HEK293 (cell line): ENCODE results near the gene ZSCAN32.

Experiments
- CTCF ChIA-PET: fragments of 350-600 bp; formaldehyde crosslinking; extraction: SDS; loops from one replicate; lab custom pipeline; 2021; ENCODE audit warnings: antibody characterized with exemption; lab: Yijun Ruan, JAX
- POLR2A ChIA-PET: fragments of 300-600 bp; formaldehyde crosslinking; extraction: SDS; loops from one replicate; lab custom pipeline; 2020; ENCODE audit warnings: antibody characterized with exemption, inconsistent platforms; lab: Yijun Ruan, JAX
- H3K27ac ChIP-seq: fragments of 200-500 bp; sonication (Bioruptor generic); 2 replicates; pipeline ENCODE4 v1.5.1; 2014; ENCODE audit warnings: low read depth, low read length, control low read depth, inconsistent platforms; ENCODE audit errors: extremely low read depth
- H3K36me3 ChIP-seq, 2 experiments: fragments of 200-500 bp in 1 of 2; sonication (Bioruptor generic) in 1 of 2; 1 replicate in 1 of 2; 2 replicates in 1 of 2; pipeline ENCODE4 v1.5.1; 2014 to 2017; ENCODE audit warnings: inconsistent platforms in 2 of 2, low read length in 2 of 2; ENCODE audit not compliant: control insufficient read depth in 2 of 2, insufficient read depth in 1 of 2
- H3K4me1 ChIP-seq: fragments of 200-500 bp; sonication (Bioruptor generic); 2 replicates; pipeline ENCODE4 v1.5.1; 2014; ENCODE audit warnings: mild to moderate bottlenecking, low read length, inconsistent platforms; ENCODE audit not compliant: control insufficient read depth, insufficient read depth
- H3K4me3 ChIP-seq: 2 replicates; pipeline ENCODE4 v1.5.1; 2011; ENCODE audit warnings: low read depth, mild to moderate bottlenecking, control low read depth, low read length, moderate library complexity
- H3K9me3 ChIP-seq: fragments of 200-500 bp; sonication (Bioruptor generic); 2 replicates; pipeline ENCODE4 v1.5.1; 2014; ENCODE audit warnings: low read depth, low read length, inconsistent platforms; ENCODE audit not compliant: control insufficient read depth, insufficient read depth
- KLF16 ChIP-seq: fragments of 450-650 bp; formaldehyde crosslinking; IDR thresholded peaks from 2 replicates; pipeline ENCODE4 v1.5.1; 2017; ENCODE audit warnings: missing biosample characterization, missing genetic modification characterization
- MYNN ChIP-seq: fragments of 450-650 bp; formaldehyde crosslinking; IDR thresholded peaks from 2 replicates; pipeline ENCODE4 v1.5.1; 2016; ENCODE audit warnings: missing biosample characterization, missing genetic modification characterization, borderline replicate concordance
- REPIN1 ChIP-seq: fragments of 450-650 bp; formaldehyde crosslinking; IDR thresholded peaks from 2 replicates; pipeline ENCODE4 v1.5.1; 2017; ENCODE audit warnings: missing biosample characterization, missing genetic modification characterization, low read depth
- SETDB1 ChIP-seq: IDR thresholded peaks from one replicate; pipeline ENCODE4 v1.6.1; 2017; ENCODE audit warnings: mild to moderate bottlenecking, low read length, moderate library complexity, mixed read lengths; ENCODE audit not compliant: insufficient read length
- TRIM28 ChIP-seq: IDR thresholded peaks from 2 replicates; pipeline ENCODE4 v1.6.1; 2011; ENCODE audit warnings: low read length, control low read depth, borderline replicate concordance
- WT1 ChIP-seq: fragments of 450-650 bp; formaldehyde crosslinking; IDR thresholded peaks from 2 replicates; pipeline ENCODE4 v1.5.1; 2016; ENCODE audit warnings: missing biosample characterization, missing genetic modification characterization
- ZEB2 ChIP-seq: fragments of 450-650 bp; formaldehyde crosslinking; IDR thresholded peaks from 2 replicates; pipeline ENCODE4 v1.5.1; 2016; ENCODE audit warnings: missing biosample characterization, missing genetic modification characterization
- ZFP41 ChIP-seq: fragments of 450-650 bp; formaldehyde crosslinking; IDR thresholded peaks from 2 replicates; pipeline ENCODE4 v1.5.1; 2016; ENCODE audit warnings: missing biosample characterization, missing genetic modification characterization, borderline replicate concordance
- ZNF133 ChIP-seq: fragments of 450-650 bp; formaldehyde crosslinking; IDR thresholded peaks from 2 replicates; pipeline ENCODE4 v1.5.1; 2016; ENCODE audit warnings: missing biosample characterization, missing genetic modification characterization
- ZNF19 ChIP-seq: fragments of 450-650 bp; formaldehyde crosslinking; IDR thresholded peaks from 2 replicates; pipeline ENCODE4; 2016; ENCODE audit warnings: missing biosample characterization, missing genetic modification characterization, low read depth
- ZNF239 ChIP-seq: fragments of 450-650 bp; formaldehyde crosslinking; IDR thresholded peaks from 2 replicates; pipeline ENCODE4 v1.5.1; 2016; ENCODE audit warnings: missing biosample characterization, missing genetic modification characterization
- ZNF248 ChIP-seq: fragments of 450-650 bp; formaldehyde crosslinking; IDR thresholded peaks from 2 replicates; pipeline ENCODE4 v1.5.1; 2017; ENCODE audit warnings: missing biosample characterization, missing genetic modification characterization
- ZNF280C ChIP-seq: fragments of 450-650 bp; formaldehyde crosslinking; IDR thresholded peaks from 2 replicates; pipeline ENCODE4 v1.5.1; 2016; ENCODE audit warnings: missing biosample characterization, missing genetic modification characterization
- ZNF280D ChIP-seq: fragments of 450-650 bp; formaldehyde crosslinking; IDR thresholded peaks from 2 replicates; pipeline ENCODE4 v1.5.1; 2016; ENCODE audit warnings: missing biosample characterization, missing genetic modification characterization
- ZNF324 ChIP-seq: fragments of 450-650 bp; formaldehyde crosslinking; IDR thresholded peaks from 2 replicates; pipeline ENCODE4 v1.5.1; 2016; ENCODE audit warnings: missing biosample characterization, missing genetic modification characterization
- ZNF398 ChIP-seq: fragments of 450-650 bp; formaldehyde crosslinking; IDR thresholded peaks from 2 replicates; pipeline ENCODE4 v1.5.1; 2017; ENCODE audit warnings: missing biosample characterization, missing genetic modification characterization
- ZNF416 ChIP-seq: fragments of 450-650 bp; formaldehyde crosslinking; IDR thresholded peaks from 2 replicates; pipeline ENCODE4 v1.5.1; 2016; ENCODE audit warnings: missing biosample characterization, missing genetic modification characterization
- ZNF621 ChIP-seq: fragments of 450-650 bp; formaldehyde crosslinking; IDR thresholded peaks from 2 replicates; pipeline ENCODE4 v1.5.1; 2017; ENCODE audit warnings: missing biosample characterization, missing genetic modification characterization
- ZNF626 ChIP-seq: fragments of 450-650 bp; sonication (Bioruptor Pico); formaldehyde crosslinking; IDR thresholded peaks from 2 replicates; pipeline ENCODE4 v1.5.1; 2018; ENCODE audit warnings: missing biosample characterization, missing genetic modification characterization, inconsistent platforms
- ZNF664 ChIP-seq: fragments of 450-650 bp; formaldehyde crosslinking; IDR thresholded peaks from 2 replicates; pipeline ENCODE4 v1.5.1; 2016; ENCODE audit warnings: missing biosample characterization, missing genetic modification characterization
- TF ChIP-seq, protein P1 (sequence below): fragments of 450-650 bp; formaldehyde crosslinking; optimal IDR thresholded peaks from 2 replicates; pipeline ENCODE3; 2016; ENCODE audit warnings: missing biosample characterization, mild to moderate bottlenecking, missing genetic modification characterization

The ZSCAN32 gene

DNA sequence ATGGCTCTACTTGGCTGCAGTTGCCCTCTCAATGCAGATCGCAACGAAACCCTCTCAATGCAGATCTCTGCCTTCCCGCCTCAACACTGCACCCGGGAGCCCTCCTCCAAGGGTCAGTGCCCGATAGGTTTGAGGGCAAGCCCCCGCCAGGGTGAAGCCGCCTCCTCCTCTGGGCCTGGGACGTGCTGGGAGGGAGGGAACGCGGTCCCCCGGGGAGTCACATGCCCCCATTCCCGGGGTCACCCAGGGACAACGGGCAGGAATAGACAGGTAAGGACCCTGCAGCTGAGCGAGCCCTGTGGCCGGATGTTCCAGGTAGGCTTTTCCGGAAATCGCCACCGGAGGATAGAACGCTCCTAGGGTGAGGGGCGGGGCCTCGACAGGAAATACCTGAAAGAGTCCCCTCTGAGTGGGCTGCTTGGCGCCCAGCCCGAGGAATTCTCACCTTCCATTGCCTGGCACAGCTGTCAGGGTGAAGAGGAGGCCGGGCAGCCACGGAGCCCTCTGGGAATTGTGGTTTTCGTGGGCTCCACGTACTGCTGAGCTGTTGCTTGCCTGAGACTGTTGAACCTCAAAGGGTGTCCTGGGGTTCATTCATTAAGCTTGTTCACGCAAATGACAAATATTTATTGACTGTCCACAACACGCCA, 13.1 kb upstream of the ZSCAN32 start (continued):
- TF ChIP-seq ZFP41 (tag by site-specific recombination) = no peak
- no peak for TF ChIP-seq KLF16 (tag by site-specific recombination)
- no peak for TF ChIP-seq WT1

DNA sequence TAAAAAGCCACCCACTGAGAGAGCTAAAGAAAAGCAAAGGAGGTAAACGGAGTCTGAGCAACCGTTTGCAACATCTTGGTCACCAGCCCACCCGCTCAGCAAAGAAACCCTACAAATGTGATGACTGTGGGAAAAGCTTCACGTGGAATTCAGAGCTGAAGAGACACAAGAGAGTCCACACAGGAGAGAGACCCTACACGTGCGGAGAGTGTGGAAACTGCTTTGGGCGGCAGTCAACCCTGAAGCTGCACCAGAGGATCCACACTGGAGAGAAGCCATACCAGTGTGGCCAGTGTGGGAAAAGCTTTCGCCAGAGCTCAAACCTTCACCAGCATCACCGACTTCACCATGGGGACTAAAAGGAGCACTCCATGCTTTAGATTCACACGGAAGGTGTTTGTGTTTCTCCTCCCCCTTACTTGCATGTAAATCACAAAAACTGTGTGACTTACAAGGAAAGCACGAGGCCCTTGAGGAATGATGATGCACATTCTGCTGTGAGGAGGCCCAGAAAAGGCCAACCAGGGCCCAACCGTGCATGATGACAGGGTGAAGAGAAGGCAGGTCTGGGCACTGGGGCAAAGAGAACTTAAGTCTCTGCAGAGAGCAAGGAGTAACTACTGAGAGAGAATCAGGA, 7.9 kb upstream of the ZSCAN32 start:
- Histone ChIP-seq H3K4me3 (no peak overlapping the region), H3K27ac (no peak overlapping the region), H3K36me3 (peaks cover 0 to 54% of the 10 kb centered on the region in 2 experiments; a peak in 2 of 3 replicates), H3K9me3 (no peaks in the 10 kb centered on the region), H3K4me1 (no peaks in the 10 kb centered on the region)
- ChIA-PET CTCF (interaction anchor here (0.6 kb wide), 2 partner anchors 21 to 536 kb away, joined by 4 read pairs; no protein-coding TSS in a partner anchor), POLR2A (no interaction called here)
- peak; percentile 98; the same call in 1 of the 2 replicates for TF ChIP-seq TRIM28
- TF ChIP-seq ZNF280C (tag by site-specific recombination) = 0 out of 2 replicates have a peak, but pooled peaks have one; percentile 82
- peak; percentile 64; the same call in 1 of the 2 replicates for TF ChIP-seq ZNF626
- TF ChIP-seq KLF16 (tag by site-specific recombination) = 0 out of 2 replicates have a peak, but pooled peaks have one; percentile 27
- TF ChIP-seq ZNF664 (tag by site-specific recombination) = no peak
- TF ChIP-seq, protein P1, sequence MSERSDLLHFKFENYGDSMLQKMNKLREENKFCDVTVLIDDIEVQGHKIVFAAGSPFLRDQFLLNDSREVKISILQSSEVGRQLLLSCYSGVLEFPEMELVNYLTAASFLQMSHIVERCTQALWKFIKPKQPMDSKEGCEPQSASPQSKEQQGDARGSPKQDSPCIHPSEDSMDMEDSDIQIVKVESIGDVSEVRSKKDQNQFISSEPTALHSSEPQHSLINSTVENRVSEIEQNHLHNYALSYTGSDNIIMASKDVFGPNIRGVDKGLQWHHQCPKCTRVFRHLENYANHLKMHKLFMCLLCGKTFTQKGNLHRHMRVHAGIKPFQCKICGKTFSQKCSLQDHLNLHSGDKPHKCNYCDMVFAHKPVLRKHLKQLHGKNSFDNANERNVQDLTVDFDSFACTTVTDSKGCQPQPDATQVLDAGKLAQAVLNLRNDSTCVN (tag by site-specific recombination) = no peak
- TF ChIP-seq ZNF239 (tag by site-specific recombination) = no peak
- TF ChIP-seq ZNF398 (tag by site-specific recombination) = no peak
- peak; percentile 89 for TF ChIP-seq ZNF280D (tag by site-specific recombination)
- TF ChIP-seq ZNF621 (tag by site-specific recombination) = no peak
- no peak for TF ChIP-seq ZNF133 (tag by site-specific recombination)
- no peak for TF ChIP-seq ZEB2 (tag by site-specific recombination)
- no peak for TF ChIP-seq ZNF324
- TF ChIP-seq ZNF248 (tag by site-specific recombination) = no peak
- TF ChIP-seq ZNF19 = 0 out of 2 replicates have a peak, but pooled peaks have one; percentile 5
- TF ChIP-seq SETDB1 = peak; percentile 100
- no peak for TF ChIP-seq REPIN1 (tag by site-specific recombination)
- no peak for TF ChIP-seq ZNF416 (tag by site-specific recombination)
- no peak for TF ChIP-seq MYNN
